OCI-LY1 (cell line): ENCODE measurements around the gene PACSIN1.
A peak's percentile ranks its signal among the peaks of the same experiment; 100 is the strongest.

Experiments
- H2AFZ ChIP-seq: fragments of 200-600 bp; sonication (generic), shearing (Covaris generic); 2 replicates; pipeline ENCODE4 v1.6.0; 2014; ENCODE audit warnings: antibody characterized with exemption, mild to moderate bottlenecking, low read length
- H3F3A ChIP-seq: fragments of 200-600 bp; sonication (generic), shearing (Covaris generic); 2 replicates; pipeline ENCODE4 v1.6.0; 2014; ENCODE audit warnings: mild to moderate bottlenecking, antibody characterized with exemption, low read length, moderate library complexity; ENCODE audit not compliant: insufficient read depth
- H3K27ac ChIP-seq: fragments of 200-600 bp; sonication (generic); 2 replicates; pipeline ENCODE4 v1.5.1; 2014; ENCODE audit warnings: low read length, mixed run types, mild to moderate bottlenecking, low read depth; ENCODE audit not compliant: poor library complexity, severe bottlenecking
- H3K27me3 ChIP-seq: fragments of 200-600 bp; sonication (generic); 2 replicates; pipeline ENCODE4 v1.6.0; 2014; ENCODE audit warnings: antibody characterized with exemption, mild to moderate bottlenecking, low read length, moderate library complexity; ENCODE audit not compliant: insufficient read depth
- H3K36me3 ChIP-seq: fragments of 200-600 bp; sonication (generic); 2 replicates; pipeline ENCODE4 v1.6.1; 2014; ENCODE audit warnings: mild to moderate bottlenecking, antibody characterized with exemption, low read length, moderate library complexity, mixed read lengths; ENCODE audit not compliant: insufficient read depth
- H3K4me1 ChIP-seq: fragments of 200-600 bp; sonication (generic); 2 replicates; pipeline ENCODE4 v1.5.1; 2014; ENCODE audit warnings: mild to moderate bottlenecking, low read length, moderate library complexity; ENCODE audit not compliant: insufficient read depth, severe bottlenecking
- H3K4me2 ChIP-seq: fragments of 200-600 bp; sonication (generic), shearing (Covaris generic); 2 replicates; pipeline ENCODE4 v1.6.1; 2014; ENCODE audit warnings: low read length
- H3K4me3 ChIP-seq: fragments of 200-600 bp; sonication (generic); 2 replicates; pipeline ENCODE4 v1.5.1; 2014; ENCODE audit warnings: low read length, low read depth, mild to moderate bottlenecking, mixed read lengths; ENCODE audit not compliant: poor library complexity, severe bottlenecking
- H3K79me2 ChIP-seq: fragments of 200-600 bp; shearing (Covaris generic); 2 replicates; pipeline ENCODE4 v1.6.1; 2016; ENCODE audit warnings: mixed run types, low read length, mixed read lengths; ENCODE audit not compliant: insufficient read depth
- H3K9ac ChIP-seq: fragments of 200-600 bp; sonication (generic), shearing (Covaris generic); 2 replicates; pipeline ENCODE4 v1.6.1; 2014; ENCODE audit warnings: mild to moderate bottlenecking, low read length, mixed read lengths
- H3K9me2 ChIP-seq: fragments of 200-600 bp; sonication (generic), shearing (Covaris generic); 2 replicates; pipeline ENCODE4 v1.6.1; 2014; ENCODE audit warnings: low read depth, mild to moderate bottlenecking, low read length, mixed read lengths
- H3K9me3 ChIP-seq: fragments of 200-600 bp; shearing (Covaris generic); 2 replicates; pipeline ENCODE4 v1.6.1; 2014; ENCODE audit warnings: low read length, mixed read lengths
- H4K20me1 ChIP-seq: fragments of 200-600 bp; sonication (generic), shearing (Covaris generic); 2 replicates; pipeline ENCODE4 v1.6.0; 2016; ENCODE audit warnings: mild to moderate bottlenecking, low read length; ENCODE audit not compliant: insufficient read depth
- EZH2 ChIP-seq: fragments of 200-600 bp; sonication (generic), shearing (Covaris generic); IDR thresholded peaks from 2 replicates; pipeline ENCODE4 v1.8.0; 2017; ENCODE audit warnings: borderline replicate concordance, mixed run types, mild to moderate bottlenecking, antibody characterized with exemption, low read length, moderate library complexity, mixed read lengths
- TF ChIP-seq, protein P1 (sequence below): fragments of 200-600 bp; sonication (generic), shearing (Covaris generic); IDR thresholded peaks from 2 replicates; pipeline ENCODE4 v1.5.1; 2017; ENCODE audit warnings: mild to moderate bottlenecking, antibody characterized with exemption, low read length, moderate library complexity, mixed read lengths

The PACSIN1 gene

DNA sequence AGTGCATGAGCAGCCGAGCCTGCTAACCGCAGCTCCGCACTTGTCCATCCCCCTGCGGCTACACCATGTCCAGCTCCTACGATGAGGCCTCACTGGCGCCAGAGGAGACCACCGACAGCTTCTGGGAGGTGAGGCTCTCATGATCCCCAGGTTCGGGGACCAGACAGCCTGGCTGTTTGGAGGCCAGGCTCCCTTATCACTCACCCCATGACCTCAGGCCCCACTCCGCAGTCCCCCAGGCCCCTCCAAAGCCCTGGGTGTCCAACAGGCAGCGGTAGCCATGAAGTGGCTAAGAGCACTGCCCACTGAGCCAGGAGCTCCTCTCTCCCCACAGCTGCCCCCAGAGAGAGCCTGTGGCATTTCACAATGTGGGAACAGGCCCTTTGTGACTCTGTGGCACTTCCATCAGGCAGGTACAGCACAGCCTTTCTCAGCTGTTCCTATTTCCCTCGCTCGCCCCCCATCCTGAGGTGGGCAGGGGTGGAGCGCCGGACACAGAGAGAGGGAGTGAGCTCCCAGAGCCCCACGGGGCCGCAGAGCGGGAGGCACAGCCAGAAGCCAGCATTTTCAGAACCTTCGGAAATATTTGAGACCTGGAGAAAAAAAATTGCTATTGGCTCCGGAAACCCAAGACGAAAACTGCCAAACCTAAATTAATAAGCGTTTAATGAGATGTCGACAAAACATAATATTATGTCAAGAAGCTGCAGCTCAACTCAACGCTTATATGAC, 60.5 kb downstream of the PACSIN1 start:
- Histone ChIP-seq H3K27me3 (no peaks in the 10 kb centered on the region), H3K9ac (no peak overlapping the region), H3K9me2 (no peaks in the 10 kb centered on the region), H4K20me1 (no peaks in the 10 kb centered on the region), H3K4me2 (peak overlapping the region; percentile 56), H2AFZ (no peak overlapping the region), H3K36me3 (no peaks in the 10 kb centered on the region), H3K79me2 (no peaks in the 10 kb centered on the region), H3F3A (no peaks in the 10 kb centered on the region), H3K4me3 (peak overlapping the region; percentile 35), H3K4me1 (peaks cover 9% of the 10 kb centered on the region), H3K9me3 (no peaks in the 10 kb centered on the region), H3K27ac (no peak overlapping the region)
- no peak for TF ChIP-seq EZH2
- TF ChIP-seq, protein P1, sequence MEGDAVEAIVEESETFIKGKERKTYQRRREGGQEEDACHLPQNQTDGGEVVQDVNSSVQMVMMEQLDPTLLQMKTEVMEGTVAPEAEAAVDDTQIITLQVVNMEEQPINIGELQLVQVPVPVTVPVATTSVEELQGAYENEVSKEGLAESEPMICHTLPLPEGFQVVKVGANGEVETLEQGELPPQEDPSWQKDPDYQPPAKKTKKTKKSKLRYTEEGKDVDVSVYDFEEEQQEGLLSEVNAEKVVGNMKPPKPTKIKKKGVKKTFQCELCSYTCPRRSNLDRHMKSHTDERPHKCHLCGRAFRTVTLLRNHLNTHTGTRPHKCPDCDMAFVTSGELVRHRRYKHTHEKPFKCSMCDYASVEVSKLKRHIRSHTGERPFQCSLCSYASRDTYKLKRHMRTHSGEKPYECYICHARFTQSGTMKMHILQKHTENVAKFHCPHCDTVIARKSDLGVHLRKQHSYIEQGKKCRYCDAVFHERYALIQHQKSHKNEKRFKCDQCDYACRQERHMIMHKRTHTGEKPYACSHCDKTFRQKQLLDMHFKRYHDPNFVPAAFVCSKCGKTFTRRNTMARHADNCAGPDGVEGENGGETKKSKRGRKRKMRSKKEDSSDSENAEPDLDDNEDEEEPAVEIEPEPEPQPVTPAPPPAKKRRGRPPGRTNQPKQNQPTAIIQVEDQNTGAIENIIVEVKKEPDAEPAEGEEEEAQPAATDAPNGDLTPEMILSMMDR: no peak

DNA sequence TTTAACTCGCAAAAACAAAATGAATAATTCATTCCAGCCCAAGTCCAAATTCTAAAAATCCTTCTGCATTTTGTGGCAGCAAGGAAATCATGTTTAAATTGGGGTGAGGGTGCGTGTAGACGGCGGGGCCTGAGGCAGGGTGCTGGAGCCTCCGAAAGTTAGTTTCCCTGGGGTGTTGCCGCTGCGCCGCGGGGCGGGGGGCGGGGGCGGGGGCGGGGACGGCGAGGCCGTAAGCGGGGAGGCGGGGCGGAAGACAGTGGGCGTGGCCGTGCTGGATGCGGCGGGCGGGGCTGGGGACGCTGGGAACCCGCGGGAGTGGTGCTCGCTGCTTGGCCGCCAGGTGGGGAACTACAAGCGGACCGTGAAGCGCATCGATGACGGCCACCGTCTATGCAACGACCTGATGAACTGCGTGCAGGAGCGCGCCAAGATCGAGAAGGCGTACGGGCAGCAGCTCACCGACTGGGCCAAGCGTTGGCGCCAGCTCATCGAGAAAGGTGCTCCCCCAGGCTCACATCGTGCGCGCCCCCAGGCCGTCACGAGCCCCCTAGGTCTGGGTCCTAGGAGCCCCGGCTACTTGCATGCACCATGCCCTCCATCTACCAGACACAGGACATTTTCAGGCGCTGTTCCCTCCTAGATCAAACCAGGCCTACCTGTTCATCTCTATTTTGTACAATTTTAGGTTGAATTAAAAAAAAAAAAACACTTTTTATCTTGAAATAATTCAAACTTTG, 61.3 kb downstream of the PACSIN1 start:
- Histone ChIP-seq H3K36me3 (no peaks in the 10 kb centered on the region), H3F3A (no peaks in the 10 kb centered on the region), H3K9me3 (no peaks in the 10 kb centered on the region), H2AFZ (no peak overlapping the region), H3K27ac (no peak overlapping the region), H3K27me3 (no peaks in the 10 kb centered on the region), H3K9me2 (no peaks in the 10 kb centered on the region), H3K4me2 (peak overlapping the region; percentile 65), H3K79me2 (no peaks in the 10 kb centered on the region), H3K4me1 (peaks cover 9% of the 10 kb centered on the region), H4K20me1 (no peaks in the 10 kb centered on the region), H3K4me3 (peak overlapping the region; percentile 39), H3K9ac (peak overlapping the region; percentile 40; the same call in 1 of the 2 replicates)
- TF ChIP-seq, protein P1: peak; percentile 48
- no peak for TF ChIP-seq EZH2

DNA sequence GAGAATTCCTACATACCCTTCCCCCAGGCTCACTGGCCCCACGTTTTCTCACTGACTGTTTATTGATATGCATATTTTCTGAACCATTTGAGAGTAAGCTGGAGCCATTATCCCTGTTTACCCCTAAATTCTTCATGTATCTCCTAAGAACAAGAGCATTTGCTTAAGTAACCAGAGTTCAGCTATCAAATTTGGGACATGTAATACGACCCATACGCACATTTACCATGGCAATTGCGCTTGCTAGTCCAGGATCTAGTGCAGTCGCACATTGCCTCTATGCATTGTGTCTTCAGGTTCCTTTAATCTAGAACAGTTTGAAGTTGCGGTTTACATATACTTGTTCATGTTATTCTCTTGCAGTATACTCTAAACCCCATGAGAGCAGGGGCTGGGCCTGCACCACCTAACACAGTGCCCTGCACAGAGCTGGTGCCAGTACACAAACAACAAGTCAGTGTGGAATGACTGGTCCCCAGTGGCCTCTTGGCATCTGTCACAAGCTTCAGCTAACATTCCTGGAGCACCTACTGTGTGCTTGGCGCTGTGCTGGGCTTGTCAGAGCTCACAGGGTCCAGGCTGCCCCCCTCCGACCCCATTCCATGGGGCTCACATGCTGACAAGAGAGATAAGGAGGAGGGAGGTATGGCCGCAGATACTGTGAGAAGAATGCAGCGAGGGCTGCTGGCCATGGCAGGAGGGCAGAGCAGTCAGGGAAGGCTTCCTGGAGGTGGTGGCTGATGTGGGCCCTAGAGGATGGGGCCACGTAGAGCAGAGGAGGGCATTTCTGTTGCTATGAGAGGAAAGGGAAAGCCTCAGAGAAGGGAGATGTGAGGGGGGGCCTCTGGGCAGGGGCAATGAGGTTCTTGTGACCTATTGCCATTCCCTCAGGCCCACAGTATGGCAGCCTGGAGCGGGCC, 62.1 kb downstream of the PACSIN1 start:
- Histone ChIP-seq H3K9me2 (no peaks in the 10 kb centered on the region), H3K4me2 (peak overlapping the region; percentile 65), H4K20me1 (no peaks in the 10 kb centered on the region), H3K4me1 (peaks cover 9% of the 10 kb centered on the region), H2AFZ (no peak overlapping the region), H3K36me3 (no peaks in the 10 kb centered on the region), H3K9me3 (no peaks in the 10 kb centered on the region), H3K4me3 (no peak overlapping the region), H3F3A (no peaks in the 10 kb centered on the region), H3K9ac (no peak overlapping the region; the same call in 1 of the 2 replicates), H3K27me3 (no peaks in the 10 kb centered on the region), H3K27ac (no peak overlapping the region), H3K79me2 (no peaks in the 10 kb centered on the region)
- TF ChIP-seq EZH2: no peak
- TF ChIP-seq, protein P1: no peak
